ENCODE measurements around the gene MTR. TPM values are rescaled to one million over a fixed set of nuclear protein-coding genes. Genes with fewer than 3 reads are reported as not detected.

MTR gene
- total RNA-seq, 1 donor from 2014 or later, result 35.8 TPM

GRCh38 chr1:236834876-236835275, 39.8 kb downstream of the MTR start:
- no peaks in the 10 kb centered on the region for H3K27me3 Mint-ChIP-seq (ENCODE audit: low read depth, unreplicated experiment)
- no peaks in the 10 kb centered on the region for H3K4me1 Mint-ChIP-seq (ENCODE audit: low read depth, unreplicated experiment)
- H3K27me3 ChIP-seq (ENCODE audit: insufficient read depth, low read length), result no peaks in the 10 kb centered on the region
- no peak overlapping the region for H3K4me2 ChIP-seq (ENCODE audit: low read length)
- H3K36me3 ChIP-seq (ENCODE audit: insufficient read depth, low read length), result peaks cover 44% of the 10 kb centered on the region
- FAIRE-seq, result no peak
- H3K9me3 ChIP-seq (ENCODE audit: insufficient read depth, low read depth, low read length), result no peaks in the 10 kb centered on the region
- H3K27ac ChIP-seq (ENCODE audit: low read depth, low read length), result no peak overlapping the region
- no peak overlapping the region for H3K4me3 ChIP-seq (ENCODE audit: insufficient read depth, low read depth, low read length)
- H4K20me1 ChIP-seq (ENCODE audit: insufficient read depth, low read length), result no peaks in the 10 kb centered on the region
- no peak overlapping the region for H3K27ac Mint-ChIP-seq (ENCODE audit: unreplicated experiment)
- no peaks in the 10 kb centered on the region for H3K9me3 Mint-ChIP-seq (ENCODE audit: unreplicated experiment)
- no peak for DNase-seq (ENCODE audit: low read depth)
- H3K79me2 ChIP-seq (ENCODE audit: insufficient read depth, low read length), result no peaks in the 10 kb centered on the region
- peaks cover 18% of the 10 kb centered on the region for H3K36me3 Mint-ChIP-seq (ENCODE audit: low read depth, unreplicated experiment)
- no peak overlapping the region for H3K9ac ChIP-seq (ENCODE audit: low read length)
- no peaks in the 10 kb centered on the region for H3K4me1 ChIP-seq (ENCODE audit: insufficient read depth, low read length)
- H2AFZ ChIP-seq (ENCODE audit: low read depth, low read length), result no peak overlapping the region
- TF ChIP-seq CTCF (IDR thresholded peaks at IDR 0.05; ENCODE audit: insufficient read depth, low read depth, low read length) (no peak), EZH2 (IDR thresholded peaks at IDR 0.05; ENCODE audit: insufficient read depth, low read length) (no peak)
- H3K4me3 Mint-ChIP-seq (ENCODE audit: unreplicated experiment), result no peak overlapping the region

GRCh38 chr1:236835491-236835890, 40.4 kb downstream of the MTR start:
- peaks cover 41% of the 10 kb centered on the region for H3K36me3 ChIP-seq (ENCODE audit: insufficient read depth, low read length)
- Mint-ChIP-seq H3K9me3 (ENCODE audit: unreplicated experiment) (no peaks in the 10 kb centered on the region), H3K4me1 (ENCODE audit: low read depth, unreplicated experiment) (no peaks in the 10 kb centered on the region), H3K36me3 (ENCODE audit: low read depth, unreplicated experiment) (peaks cover 19% of the 10 kb centered on the region), H3K4me3 (ENCODE audit: unreplicated experiment) (no peak overlapping the region), H3K27ac (ENCODE audit: unreplicated experiment) (no peak overlapping the region), H3K27me3 (ENCODE audit: low read depth, unreplicated experiment) (no peaks in the 10 kb centered on the region)
- no peak overlapping the region for H3K4me2 ChIP-seq (ENCODE audit: low read length)
- no peaks in the 10 kb centered on the region for H4K20me1 ChIP-seq (ENCODE audit: insufficient read depth, low read length)
- no peaks in the 10 kb centered on the region for H3K79me2 ChIP-seq (ENCODE audit: insufficient read depth, low read length)
- H3K9me3 ChIP-seq (ENCODE audit: insufficient read depth, low read depth, low read length), result no peaks in the 10 kb centered on the region
- no peak overlapping the region for H2AFZ ChIP-seq (ENCODE audit: low read depth, low read length)
- FAIRE-seq, result no peak
- H3K9ac ChIP-seq (ENCODE audit: low read length), result no peak overlapping the region
- H3K4me3 ChIP-seq (ENCODE audit: insufficient read depth, low read depth, low read length), result no peak overlapping the region
- H3K4me1 ChIP-seq (ENCODE audit: insufficient read depth, low read length), result no peaks in the 10 kb centered on the region
- H3K27ac ChIP-seq (ENCODE audit: low read depth, low read length), result no peak overlapping the region
- no peaks in the 10 kb centered on the region for H3K27me3 ChIP-seq (ENCODE audit: insufficient read depth, low read length)
- no peak for TF ChIP-seq CTCF (IDR thresholded peaks at IDR 0.05; ENCODE audit: insufficient read depth, low read depth, low read length)
- TF ChIP-seq EZH2 (IDR thresholded peaks at IDR 0.05; ENCODE audit: insufficient read depth, low read length), result no peak
- no peak for DNase-seq (ENCODE audit: low read depth)

- Mint-ChIP-seq H3K4me1 (ENCODE audit: low read depth, unreplicated experiment) (no peaks in the 10 kb centered on the region), H3K27me3 (ENCODE audit: low read depth, unreplicated experiment) (no peaks in the 10 kb centered on the region), H3K36me3 (ENCODE audit: low read depth, unreplicated experiment) (peaks cover 19% of the 10 kb centered on the region), H3K27ac (ENCODE audit: unreplicated experiment) (no peak overlapping the region), H3K4me3 (ENCODE audit: unreplicated experiment) (no peak overlapping the region), H3K9me3 (ENCODE audit: unreplicated experiment) (no peaks in the 10 kb centered on the region)
- H3K36me3 ChIP-seq (ENCODE audit: insufficient read depth, low read length), result peaks cover 41% of the 10 kb centered on the region
- FAIRE-seq (no peak), DNase-seq (ENCODE audit: low read depth) (no peak)
- H3K4me2 ChIP-seq (ENCODE audit: low read length), result no peak overlapping the region
- H3K9ac ChIP-seq (ENCODE audit: low read length), result no peak overlapping the region
- TF ChIP-seq EZH2 (IDR thresholded peaks at IDR 0.05; ENCODE audit: insufficient read depth, low read length) (no peak), CTCF (IDR thresholded peaks at IDR 0.05; ENCODE audit: insufficient read depth, low read depth, low read length) (no peak)
- H3K9me3 ChIP-seq (ENCODE audit: insufficient read depth, low read depth, low read length), result no peaks in the 10 kb centered on the region
- H3K4me3 ChIP-seq (ENCODE audit: insufficient read depth, low read depth, low read length), result no peak overlapping the region
- H3K27ac ChIP-seq (ENCODE audit: low read depth, low read length), result no peak overlapping the region
- H2AFZ ChIP-seq (ENCODE audit: low read depth, low read length), result no peak overlapping the region
- no peaks in the 10 kb centered on the region for H4K20me1 ChIP-seq (ENCODE audit: insufficient read depth, low read length)
- H3K4me1 ChIP-seq (ENCODE audit: insufficient read depth, low read length), result no peaks in the 10 kb centered on the region
- no peaks in the 10 kb centered on the region for H3K79me2 ChIP-seq (ENCODE audit: insufficient read depth, low read length)
- no peaks in the 10 kb centered on the region for H3K27me3 ChIP-seq (ENCODE audit: insufficient read depth, low read length)
These were observed 41.1 kb downstream of the MTR start for GRCh38 chr1:236836157-236836556.
